K562 (cell line): ENCODE results near the gene GP1BB. TPM values are rescaled to one million over a fixed set of nuclear protein-coding genes. Genes with fewer than 3 reads are reported as not detected.

ENCODE experiments used
- CHD7 ChIP-seq: fragments of 200-600 bp; sonication (generic); IDR thresholded peaks from one replicate; pipeline ENCODE4 v1.6.1; 2012; ENCODE audit warnings: mild to moderate bottlenecking, low read depth, low read length, inconsistent platforms
- FOXM1 ChIP-seq, 2 experiments: fragments of 450-650 bp in 1 of 2; sonication (generic) in 1 of 2; formaldehyde crosslinking in 1 of 2; IDR thresholded peaks; 2 replicates each; pipeline versions ENCODE4 v1.6.1 to v1.9.0; 2017 to 2022; ENCODE audit warnings: low read depth in 2 of 2, mild to moderate bottlenecking in 2 of 2, missing genetic modification reagents in 1 of 2, moderate library complexity in 1 of 2
- GABPB1 ChIP-seq: sonication (generic); formaldehyde crosslinking; IDR thresholded peaks from 2 replicates; pipeline ENCODE4 v1.8.0; 2022; ENCODE audit warnings: mild to moderate bottlenecking, missing genetic modification reagents
- HDAC1 ChIP-seq, 2 experiments: fragments of 450-650 bp; IDR thresholded peaks; 2 replicates each; pipeline ENCODE4 v1.6.1; 2016 to 2017; ENCODE audit warnings: inconsistent platforms in 1 of 2, mild to moderate bottlenecking in 1 of 2, moderate library complexity in 1 of 2
- JUNB ChIP-seq: fragments of 450-650 bp; formaldehyde crosslinking; conservative IDR thresholded peaks from 2 replicates; pipeline ENCODE4 v1.4.0; 2020; ENCODE audit warnings: mild to moderate bottlenecking
- MXD1 ChIP-seq: fragments of 250-450 bp; sonication (Bioruptor Pico); IDR thresholded peaks from 2 replicates; pipeline ENCODE4 v1.8.0; 2021; ENCODE audit warnings: borderline replicate concordance, mild to moderate bottlenecking, moderate library complexity; ENCODE audit not compliant: poor library complexity, severe bottlenecking
- NFIC ChIP-seq: fragments of 450-650 bp; IDR thresholded peaks from 2 replicates; pipeline ENCODE4 v1.6.1; 2017; ENCODE audit warnings: mild to moderate bottlenecking, inconsistent platforms
- SOX6 ChIP-seq: fragments of 450-650 bp; IDR thresholded peaks from 2 replicates; pipeline ENCODE4 v1.6.1; 2014; ENCODE audit warnings: mild to moderate bottlenecking
- TCFL5 ChIP-seq: fragments of 250-450 bp; sonication (Bioruptor Pico); conservative IDR thresholded peaks from 2 replicates; pipeline ENCODE4 v1.6.1; 2021; ENCODE audit warnings: mild to moderate bottlenecking, moderate library complexity, matching md5 sums
- ZBTB1 ChIP-seq: sonication (generic); formaldehyde crosslinking; IDR thresholded peaks from 2 replicates; pipeline ENCODE4 v1.8.1; 2023; ENCODE audit warnings: missing genetic modification reagents, low read depth, mild to moderate bottlenecking, borderline replicate concordance
- ZMIZ1 ChIP-seq, 2 experiments: fragments of 150-350 bp in 1 of 2; IDR thresholded peaks; 2 replicates each; pipeline ENCODE4 v1.6.1; 2012 to 2016; ENCODE audit warnings: low read depth in 2 of 2, low read length in 2 of 2, mild to moderate bottlenecking in 1 of 2, moderate library complexity in 1 of 2
- polyA plus RNA-seq, 8 experiments: library from polyadenylated mRNA; depleted of rRNA in 4 of 8; stranded (reverse) in 5 of 8; unstranded in 3 of 8; fragments of >200 nt; fragmentation: Nextera tagmentation in 2 of 8; fragmentation: Illumina TruSeq in 1 of 8; extraction: Ambion mirVana in 2 of 8; extraction: Trizol in 1 of 8; gene quantifications; 2 replicates each; pipeline versions ENCODE4 v1.2.1 to v1.2.3, GENCODE V29; 2011 to 2014; ENCODE audit warnings: inconsistent platforms in 1 of 8, missing spikeins in 1 of 8
- total RNA-seq, 7 experiments: library from RNA; depleted of rRNA in 6 of 7; stranded (reverse); fragments of >200 nt in 6 of 7; fragmentation: Illumina TruSeq in 2 of 7; extraction: Trizol in 2 of 7; gene quantifications; 2 replicates each; pipeline versions ENCODE4 v1.2.1 to v1.2.3, GENCODE V29; 2011 to 2021; ENCODE audit warnings: low replicate concordance in 1 of 7

The GP1BB gene
- total and polyA plus RNA-seq, 9 of the 15 experiments (the other 6 are each of a cell fraction or from before 2014, with no cell fraction given): 0.69 to 162 (median 2.8) TPM

GRCh38 chr22:19713650-19714311, 9.6 kb upstream of the GP1BB start (continued):
- TF ChIP-seq SOX6: no peak
- TF ChIP-seq FOXM1 (IDR thresholded peaks at IDR 0.05; ENCODE audit: low read depth): no peak
- TF ChIP-seq FOXM1 (CRISPR knock-in tag; IDR thresholded peaks at IDR 0.05; ENCODE audit: low read depth): no peak
- TF ChIP-seq JUNB (CRISPR knock-in tag): no peak
- TF ChIP-seq MXD1: peak; percentile 14
- no peak for TF ChIP-seq GABPB1
- no peak for TF ChIP-seq TCFL5
- no peak for TF ChIP-seq NFIC
- TF ChIP-seq ZBTB1 (CRISPR knock-in tag): no peak
- TF ChIP-seq HDAC1 (IDR thresholded peaks at IDR 0.05): peak in 1 of 2 experiments; percentile 87; a peak in 2 of 4 replicates
- no peak for TF ChIP-seq ZMIZ1 (IDR thresholded peaks at IDR 0.05; ENCODE audit: low read depth in 2 of 2, low read length in 2 of 2)
- TF ChIP-seq CHD7: peak; percentile 24
